Fibroblast of skin of abdomen (primary cell): Measurements from ENCODE around the gene PRKACB.

Experiments
- DNase-seq: peaks from one replicate; pipeline ENCODE4 v3.0.0-alpha.2; 2013

PRKACB gene

DNA sequence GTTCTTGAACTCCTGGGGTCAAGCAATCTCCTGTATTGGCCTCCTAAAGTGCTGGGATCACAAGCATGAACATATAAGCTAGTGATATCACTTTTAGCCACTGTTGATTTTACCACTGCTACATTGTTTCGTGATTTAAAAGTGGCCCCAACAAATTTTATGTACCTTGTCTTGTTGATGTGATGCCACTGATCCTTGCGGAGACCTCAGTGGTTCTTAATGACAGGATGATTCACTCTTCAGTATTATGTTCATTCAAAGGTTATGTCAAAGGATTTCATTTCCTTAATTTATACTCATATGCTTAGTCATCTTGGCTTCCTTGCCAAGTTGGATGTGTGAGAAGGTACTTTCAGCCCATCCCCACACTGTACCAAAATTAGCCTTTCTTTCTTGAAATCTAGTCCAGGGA, 12.1 kb downstream of the PRKACB start:
- DNase-seq, result peak; percentile 92

DNA sequence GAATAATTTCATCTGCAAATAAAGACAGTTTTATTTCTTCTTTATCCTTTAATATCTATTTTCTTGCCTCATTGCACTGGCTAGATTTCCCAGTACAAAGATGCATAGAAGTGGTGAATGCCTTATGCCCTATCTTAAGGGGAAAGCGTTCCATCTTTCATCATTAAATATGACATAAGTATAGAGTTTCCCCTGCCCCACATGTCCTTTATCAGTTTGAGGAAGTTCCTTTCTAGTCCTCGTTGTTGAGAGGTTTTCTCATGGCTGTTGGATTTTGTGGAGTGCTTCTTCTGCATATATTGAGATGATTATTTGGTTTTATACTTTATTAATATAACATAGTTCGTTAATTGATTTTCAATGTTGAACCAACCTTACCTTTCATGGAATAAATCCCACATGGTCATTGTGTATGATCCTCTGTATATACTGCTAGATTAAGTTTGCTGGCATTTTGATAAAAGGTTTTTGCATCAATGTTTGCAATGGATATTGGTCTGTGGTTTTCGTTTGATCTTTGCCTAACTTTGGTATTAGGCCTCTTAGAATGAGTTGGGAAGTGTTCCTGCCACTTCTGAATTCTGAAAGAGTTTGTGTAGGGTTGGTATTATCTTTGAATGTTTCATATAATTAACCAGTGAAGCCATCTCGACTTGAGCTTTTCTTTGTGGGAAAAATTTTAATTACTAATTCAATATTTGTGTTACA, 15.6 kb downstream of the PRKACB start:
- DNase-seq, result no peak

DNA sequence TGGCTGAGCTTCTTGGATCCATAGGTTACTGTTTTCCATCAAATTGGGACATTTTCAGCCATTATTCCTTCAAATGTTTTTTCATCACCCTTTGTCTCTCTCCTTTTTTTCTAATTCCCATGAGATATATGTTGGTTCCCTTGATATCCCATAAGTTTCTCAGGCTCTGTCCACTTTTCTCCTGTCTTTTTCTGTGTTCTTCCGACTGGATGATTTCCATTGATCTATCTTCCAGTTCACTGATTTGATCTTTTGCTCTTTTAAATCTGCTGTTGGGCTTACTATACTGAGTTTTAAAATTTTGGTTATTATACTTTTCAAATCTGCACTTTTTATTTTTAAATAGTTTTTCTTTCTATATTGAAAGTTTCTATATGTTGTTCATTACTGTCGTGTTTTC, 18.2 kb downstream of the PRKACB start:
- no peak for DNase-seq

DNA sequence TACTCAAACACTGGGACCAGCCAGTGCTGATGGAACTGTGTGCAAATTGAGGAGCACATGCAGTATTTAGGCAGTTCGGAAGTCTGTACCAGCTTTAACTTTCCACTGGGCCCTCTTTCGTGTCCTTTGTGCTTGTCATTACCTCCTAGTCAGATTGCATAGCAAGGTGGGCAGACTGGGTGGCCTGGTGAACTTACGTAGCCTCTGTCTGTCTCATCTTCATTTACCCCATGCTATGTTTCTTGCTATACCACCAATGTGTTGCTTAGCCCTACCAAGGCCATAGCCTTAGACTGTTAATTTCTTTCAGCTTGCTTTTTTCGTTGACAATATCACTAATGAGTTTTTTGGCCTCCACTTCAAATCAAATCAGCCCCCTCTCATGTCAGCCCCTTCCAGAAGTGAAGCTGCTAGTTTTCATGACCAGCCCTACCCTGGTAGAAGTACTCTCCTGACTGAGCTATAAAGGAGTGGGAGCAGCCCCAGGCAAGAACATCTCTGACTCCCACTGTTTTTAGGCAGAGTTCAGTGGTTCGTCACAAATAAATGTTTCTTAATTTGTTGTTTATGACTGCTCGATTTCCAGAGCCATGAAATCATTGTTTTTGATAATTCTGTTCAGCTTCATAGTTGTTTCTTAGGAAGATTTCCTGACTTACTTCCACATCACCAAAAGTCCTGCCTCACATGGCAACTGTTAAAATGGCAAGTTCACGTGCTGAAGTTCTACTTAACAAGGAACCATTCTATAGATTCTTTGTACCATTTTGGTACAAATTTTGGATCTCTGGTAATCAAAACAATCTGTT, 19.3 kb downstream of the PRKACB start:
- no peak for DNase-seq

DNA sequence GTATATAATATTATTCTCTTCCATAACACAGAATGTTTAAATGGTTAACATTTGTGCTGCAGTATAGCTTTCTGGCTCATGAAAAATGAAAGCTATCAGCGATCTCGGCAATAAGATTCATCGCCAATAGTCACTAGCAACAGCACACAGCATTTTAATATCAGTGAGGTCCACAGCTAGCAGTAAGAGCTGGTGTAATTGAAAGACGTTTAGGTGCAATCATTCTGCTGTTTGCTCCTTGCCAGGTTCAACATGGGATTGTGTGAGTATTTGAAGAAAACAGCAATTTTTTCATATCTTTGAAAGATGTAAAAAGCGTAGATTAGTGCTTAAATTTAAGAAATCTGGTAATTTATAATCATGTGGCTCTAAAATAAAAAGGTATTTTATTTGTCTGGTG, 20.1 kb downstream of the PRKACB start:
- DNase-seq, result peak; percentile 16

DNA sequence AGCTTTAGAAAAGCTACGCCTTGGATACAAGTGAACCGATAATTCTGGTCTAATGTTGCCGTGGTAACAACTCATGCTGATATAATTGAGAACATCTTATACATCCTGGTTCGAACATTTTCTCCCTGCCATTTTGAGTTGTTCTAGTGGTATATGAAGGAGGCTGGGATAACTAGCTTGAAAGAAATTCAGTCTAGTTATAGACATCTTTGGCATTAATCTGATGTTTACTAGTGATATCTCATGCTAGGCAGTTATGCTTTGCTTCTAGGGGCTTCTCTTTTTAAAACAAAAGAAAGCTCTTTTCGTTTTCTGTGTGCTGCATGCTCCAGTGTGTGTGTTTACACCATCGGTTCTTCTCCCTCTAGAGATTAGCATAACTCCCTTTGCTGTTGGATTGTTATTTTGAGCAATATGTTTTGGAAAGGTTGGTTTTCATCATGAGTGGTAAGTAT, 20.5 kb downstream of the PRKACB start:
- peak; percentile 18 for DNase-seq

DNA sequence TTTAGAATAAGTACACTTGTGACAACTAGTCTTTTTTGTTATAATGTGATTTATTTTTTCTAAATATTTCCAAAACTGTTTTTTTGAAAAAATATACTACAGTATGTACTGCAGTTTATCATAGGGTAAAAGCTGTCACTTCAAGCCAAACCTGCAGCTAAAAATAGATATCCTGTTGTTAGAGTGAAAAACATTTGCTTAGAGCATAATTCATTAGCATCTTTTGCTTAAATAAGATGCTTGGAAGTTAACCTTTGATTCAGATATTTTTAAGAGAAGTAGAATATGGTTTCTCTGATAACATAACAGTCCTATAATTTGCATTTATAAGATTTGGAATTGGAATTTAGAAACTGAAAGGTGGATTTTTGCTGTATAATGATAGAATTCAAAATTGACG, 21.5 kb downstream of the PRKACB start:
- no peak for DNase-seq

DNA sequence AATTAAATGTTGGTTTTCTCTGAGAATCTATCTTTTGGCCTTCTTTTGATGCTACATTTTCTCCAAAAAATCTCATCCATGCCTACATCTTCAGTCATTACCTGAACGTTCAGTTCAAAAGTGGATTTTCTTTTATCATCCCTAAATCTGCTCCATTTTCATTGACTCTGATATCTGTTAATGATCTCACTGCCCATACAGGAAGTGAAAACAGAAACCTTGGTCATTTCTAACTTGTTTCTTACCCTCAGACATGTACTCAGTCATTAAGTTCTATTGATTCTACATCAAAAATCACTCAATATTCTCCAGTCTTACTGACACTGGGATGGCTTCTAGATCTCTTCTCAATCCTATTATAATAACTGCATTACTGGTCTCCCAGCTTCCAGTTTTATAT, 22.7 kb downstream of the PRKACB start:
- no peak for DNase-seq

DNA sequence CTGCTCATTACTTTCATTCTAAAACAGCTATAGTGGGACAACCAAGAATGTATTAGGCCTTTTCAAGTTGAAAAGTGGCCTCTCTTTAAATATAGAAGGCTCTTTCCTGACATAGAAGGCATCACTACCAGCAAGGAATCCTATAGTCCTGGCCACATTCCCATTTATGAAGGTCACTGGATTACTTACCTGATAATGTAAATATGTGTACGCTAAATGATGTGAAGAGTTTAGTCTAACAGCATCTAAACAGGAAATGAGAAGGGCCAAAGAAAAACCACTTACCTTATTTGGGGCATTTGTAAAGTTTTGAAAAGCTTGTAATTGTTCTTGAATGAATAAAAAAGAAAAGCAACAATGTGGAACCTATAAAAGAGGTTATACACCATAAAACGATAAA, 24.7 kb downstream of the PRKACB start:
- no peak for DNase-seq

DNA sequence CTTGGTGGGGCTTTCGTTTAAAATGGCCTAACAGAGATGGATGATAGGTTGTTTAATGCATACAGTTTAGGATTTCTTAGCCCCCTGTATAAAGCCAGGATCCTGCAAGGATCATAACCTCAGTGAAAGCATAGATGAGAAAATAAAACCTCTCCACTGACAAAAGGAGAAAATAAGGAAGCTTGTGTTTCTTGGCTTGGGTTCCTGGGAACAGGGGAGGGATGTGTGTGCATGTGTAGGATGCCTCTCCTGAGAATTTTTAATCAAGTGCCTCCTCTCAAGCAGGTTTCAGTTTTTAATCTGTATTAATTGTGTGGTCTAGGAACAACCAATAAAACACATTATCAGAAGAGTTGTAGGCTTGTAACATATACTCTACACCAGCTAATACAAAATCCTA, 26.1 kb downstream of the PRKACB start:
- DNase-seq, result no peak

DNA sequence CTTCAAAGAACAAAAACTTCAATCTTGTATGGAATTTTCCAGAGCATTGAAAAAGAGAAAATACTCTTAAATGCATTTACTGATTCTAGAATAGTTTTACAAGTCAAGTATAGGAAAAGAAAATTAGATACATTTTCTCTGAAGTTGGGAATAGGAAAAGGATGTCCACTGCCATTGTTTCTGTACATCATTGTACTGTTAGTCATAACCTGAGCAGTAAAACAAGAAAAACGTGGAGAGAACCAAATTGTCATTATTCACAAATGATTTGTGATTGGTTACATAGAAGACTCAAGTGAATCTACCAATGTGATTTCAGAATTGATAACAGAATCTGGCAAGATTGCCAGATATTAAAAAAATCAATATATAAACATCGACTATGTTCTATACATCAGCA, 27.4 kb downstream of the PRKACB start:
- DNase-seq, result no peak

DNA sequence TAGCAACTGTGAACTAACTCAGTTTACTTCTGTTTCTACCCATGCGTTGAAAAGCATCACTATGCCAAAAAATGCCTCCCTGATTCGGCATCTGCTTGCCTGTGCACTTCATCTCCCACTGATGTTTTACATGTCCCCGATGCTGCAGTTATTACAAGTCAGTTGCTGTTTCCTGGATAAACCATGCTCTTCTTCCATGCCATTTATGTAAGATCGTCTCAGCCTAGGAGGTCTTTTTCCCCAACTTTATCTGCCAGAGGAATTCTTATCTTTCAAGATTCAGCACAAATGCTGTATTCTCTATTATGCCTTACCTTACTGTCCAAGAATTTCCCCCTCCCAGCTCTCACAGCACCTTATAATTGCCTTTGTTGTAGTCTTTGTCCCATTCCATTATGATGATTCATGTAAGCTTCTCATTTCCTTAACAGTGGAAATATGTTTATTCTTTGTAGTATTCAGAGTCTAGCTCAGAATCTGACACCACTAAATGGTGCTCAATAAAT, 30.0 kb downstream of the PRKACB start:
- peak; percentile 69 for DNase-seq

DNA sequence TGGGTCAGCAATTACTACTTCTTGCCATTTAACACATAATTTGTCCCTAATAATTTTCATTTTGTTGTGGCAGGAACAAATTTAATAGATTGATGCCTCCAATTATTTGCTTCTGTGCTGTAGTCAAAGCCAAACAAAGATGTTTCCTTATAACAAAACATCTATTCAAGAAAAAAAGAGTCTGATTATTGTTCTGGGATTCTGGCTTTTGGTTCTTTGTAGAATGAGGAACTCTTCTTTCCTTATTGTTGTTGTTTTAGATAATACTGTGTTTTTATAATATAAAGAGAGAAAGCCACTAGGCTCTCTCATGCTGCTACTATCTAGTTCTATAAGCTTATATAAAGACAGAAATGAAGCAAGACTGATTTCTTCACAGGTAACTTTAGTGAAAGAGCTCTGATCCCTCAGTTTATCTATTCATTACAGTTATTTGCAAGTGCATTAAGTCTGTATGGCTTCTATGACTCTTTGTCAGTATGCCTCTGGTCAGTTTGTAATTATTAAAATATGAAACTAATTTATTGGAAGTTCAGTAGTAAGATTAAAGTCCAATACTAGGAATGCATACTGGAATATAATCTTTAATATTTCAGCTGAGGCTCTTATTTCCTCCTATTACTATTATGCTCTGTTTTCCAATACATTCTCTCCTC, 37.4 kb downstream of the PRKACB start:
- DNase-seq, result no peak

DNA sequence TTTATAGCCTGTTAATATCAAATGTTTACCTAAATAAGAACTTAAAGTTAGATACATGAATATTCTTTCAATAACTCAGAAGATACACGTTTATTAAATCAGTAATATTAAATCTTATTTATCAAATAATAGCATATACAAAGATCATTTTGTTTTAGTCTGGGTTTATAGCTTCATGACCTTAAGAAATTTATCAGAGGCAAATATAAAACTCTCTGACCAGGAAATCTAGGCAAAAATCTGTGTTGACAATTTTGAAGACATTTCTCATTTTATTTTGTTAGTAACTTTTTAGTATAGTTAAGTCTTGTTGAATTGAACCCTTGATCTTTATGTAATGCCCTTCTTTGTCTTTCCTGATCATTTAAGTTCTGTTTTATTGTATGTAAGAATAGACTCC, 46.4 kb downstream of the PRKACB start:
- DNase-seq, result no peak

DNA sequence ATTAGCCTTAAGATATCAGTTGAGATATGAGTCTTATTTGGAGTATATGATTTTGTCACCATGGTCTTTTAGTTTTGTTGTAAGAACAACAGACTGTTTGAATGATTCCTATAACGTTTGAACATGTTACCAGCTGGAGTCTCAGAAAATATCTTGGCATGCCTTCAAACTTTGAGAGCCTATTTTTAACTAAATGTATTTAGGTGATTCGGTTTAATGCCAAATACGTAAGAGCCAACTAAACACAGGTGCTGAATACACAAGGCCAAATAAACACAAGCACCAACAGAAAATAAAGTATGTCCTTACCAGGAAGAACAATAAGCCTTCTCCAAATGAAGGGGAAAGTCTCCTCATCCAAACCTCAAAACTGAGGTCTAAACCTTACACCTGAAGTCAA, 48.6 kb downstream of the PRKACB start:
- no peak for DNase-seq

DNA sequence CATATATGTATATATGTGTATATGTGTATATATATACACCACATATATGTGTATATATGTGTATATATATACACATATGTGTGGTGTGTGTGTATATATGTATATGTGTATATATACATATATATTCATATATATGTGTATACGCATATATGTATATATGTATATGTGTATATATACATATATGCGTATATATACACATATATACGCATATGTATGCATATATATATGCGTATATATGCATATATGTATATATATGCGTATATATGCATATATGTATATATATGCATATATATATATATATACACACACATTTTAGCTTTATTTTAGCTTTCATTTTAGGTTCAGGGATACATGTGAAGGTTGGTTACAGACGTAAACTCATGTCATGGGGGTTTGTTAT, 54.8 kb downstream of the PRKACB start:
- DNase-seq, result no peak

DNA sequence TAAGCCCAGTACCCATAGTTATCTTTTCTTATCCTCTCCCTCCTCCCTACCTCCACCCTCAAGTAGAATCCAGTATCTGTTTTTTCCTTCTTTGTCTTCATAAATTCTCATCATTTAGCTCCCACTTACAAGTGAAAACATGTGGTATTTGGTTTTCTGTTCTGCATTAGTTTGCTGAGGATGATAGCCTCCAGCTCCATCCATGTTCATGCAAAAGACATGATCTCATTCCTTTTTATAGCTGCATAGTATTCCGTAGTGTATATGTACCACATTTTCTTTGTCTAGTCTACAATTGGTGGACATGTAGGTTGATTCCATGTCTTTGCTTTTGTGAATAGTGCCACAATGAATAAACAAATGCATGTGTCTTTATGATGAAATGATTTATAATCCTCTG, 55.2 kb downstream of the PRKACB start:
- DNase-seq, result no peak

DNA sequence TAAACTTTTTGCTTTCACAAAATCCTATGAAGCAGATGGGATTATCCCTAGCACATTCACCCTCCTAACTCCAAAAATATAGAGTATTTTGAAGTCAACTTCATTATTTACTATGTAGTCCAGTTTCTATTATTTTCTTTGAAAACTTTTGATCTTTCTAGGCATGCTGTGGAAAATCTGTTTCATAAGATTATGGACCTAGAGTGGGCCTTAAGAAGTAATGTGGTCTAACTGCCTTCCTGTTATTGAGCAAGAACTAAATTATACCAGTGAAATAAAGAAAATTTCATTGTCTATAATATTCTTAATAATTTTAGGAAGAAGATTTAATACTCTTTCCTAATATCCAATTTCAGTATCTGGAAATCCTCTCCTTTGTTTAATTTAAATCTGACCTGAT, 58.1 kb downstream of the PRKACB start:
- no peak for DNase-seq

DNA sequence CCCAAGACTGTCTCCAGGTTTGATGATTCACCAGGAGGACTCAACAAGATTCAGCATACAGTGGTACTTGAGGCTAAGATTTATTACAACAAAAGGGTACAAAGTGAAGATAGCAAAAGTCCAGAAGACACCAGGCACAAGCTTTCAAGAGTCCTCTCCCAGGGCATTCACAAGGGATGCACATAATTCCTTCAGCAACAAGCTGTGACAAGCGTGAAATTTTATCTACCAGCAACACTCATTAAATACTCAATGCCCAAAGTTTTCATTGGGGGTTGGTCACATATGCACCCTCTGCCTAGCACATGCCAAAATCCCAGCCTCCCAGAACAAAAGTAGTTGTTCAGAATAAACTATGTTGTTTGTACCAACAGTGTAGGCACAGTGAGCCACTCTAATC, 62.3 kb downstream of the PRKACB start:
- DNase-seq, result no peak

DNA sequence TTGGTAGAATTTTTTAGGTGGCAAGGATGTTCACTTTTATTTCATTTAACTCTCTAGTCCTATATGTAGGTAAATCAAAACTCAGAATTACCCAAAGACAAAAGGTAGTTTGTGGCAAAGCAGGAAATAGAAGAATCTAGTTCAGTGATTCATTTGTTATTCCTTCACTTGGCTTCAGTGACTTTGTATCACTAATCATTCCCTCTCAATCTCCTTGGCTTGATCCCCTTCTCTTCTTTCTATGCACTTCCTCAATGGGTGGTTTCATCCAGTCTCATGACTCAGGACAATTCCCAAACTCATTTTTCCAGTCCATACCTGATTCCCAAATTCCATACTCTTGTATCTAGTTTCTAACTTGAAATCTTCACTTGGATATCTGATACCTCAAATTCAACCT, 64.9 kb downstream of the PRKACB start:
- DNase-seq, result no peak

DNA sequence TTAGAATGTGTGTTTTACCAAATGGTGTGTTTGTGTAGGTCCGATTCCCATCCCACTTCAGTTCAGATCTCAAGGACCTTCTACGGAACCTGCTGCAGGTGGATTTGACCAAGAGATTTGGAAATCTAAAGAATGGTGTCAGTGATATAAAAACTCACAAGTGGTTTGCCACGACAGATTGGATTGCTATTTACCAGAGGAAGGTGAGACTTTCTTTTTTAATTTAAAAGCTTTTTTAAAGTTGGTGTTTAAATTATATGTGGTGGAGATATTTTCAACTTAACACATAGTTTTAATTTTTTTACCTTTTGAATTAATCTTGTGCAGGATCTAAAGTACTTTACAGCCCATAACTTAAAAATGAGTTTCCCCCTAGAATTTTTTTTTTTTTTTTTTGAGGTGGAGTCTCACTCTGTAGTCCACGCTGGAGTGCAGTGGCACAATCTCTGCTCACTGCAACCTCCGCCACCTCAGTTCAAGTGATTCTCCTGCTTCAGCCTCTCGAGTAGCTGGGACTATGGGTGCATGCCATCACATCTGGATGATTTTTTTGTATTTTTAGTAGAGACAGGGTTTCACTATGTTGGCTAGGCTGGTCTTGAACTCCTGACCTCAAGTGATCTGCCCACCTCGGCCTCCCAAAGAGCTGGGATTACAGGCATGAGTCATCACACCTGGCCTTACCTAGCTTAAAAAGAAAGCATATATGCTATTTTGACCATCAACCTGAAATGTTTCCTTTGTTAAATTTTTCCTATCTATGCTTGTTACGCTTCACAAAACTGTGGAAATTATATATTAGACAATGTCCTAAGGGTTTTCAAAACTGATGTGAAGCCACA, 70.3 kb downstream of the PRKACB start:
- DNase-seq, result no peak

DNA sequence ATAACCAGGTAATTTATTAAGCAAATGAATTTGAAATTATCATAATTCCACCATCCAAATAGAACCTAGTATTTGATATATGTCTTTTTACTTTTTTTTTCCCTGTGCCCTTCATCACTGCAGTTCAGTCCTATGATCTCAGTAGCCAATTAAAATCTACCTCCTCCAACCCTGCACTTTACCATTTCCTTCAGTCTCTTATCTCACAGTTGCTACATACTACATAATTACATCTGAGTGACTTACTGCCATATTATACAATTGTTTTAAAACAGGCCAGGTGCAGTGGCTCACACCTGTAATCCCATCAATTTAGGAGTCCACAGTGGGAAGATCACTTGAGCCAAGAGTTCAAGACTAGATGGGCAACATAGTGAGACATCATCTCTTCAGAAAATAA, 73.2 kb downstream of the PRKACB start:
- no peak for DNase-seq
